Endothelial cell of hepatic sinusoid (primary cell): ENCODE data around the gene AOPEP.

Experiments used
- in situ Hi-C: cut with HindIII; loops from 2 replicates; pipeline ENCODE4 v1.10.0; 2017; ENCODE audit warnings: low sequenced_read_pairs

AOPEP gene

GRCh38 chr9:95116002-95116807 lies 389.7 kb downstream of the AOPEP start:
- in situ Hi-C loops, result no loop called here

DNA sequence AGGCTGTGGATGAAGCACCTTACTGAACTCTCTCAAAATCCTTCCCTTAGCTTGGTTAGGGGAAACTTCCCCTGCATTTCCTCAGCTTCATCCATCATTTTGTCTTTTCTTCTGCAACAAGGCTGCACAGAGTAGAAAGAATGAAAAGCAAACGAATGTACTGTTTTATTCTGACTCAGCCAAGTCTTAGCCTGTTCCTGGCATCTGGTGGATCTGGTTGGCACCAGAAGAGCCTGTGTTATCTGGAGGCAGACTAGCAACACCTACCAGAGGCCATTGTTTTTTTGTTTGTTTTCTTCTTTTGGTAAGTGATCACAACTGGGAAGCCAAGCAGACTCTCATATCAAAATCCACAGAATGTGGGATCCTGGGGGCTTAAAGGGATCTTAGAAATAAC lies 390.3 kb downstream of the AOPEP start:
- in situ Hi-C loops, result no loop called here

DNA sequence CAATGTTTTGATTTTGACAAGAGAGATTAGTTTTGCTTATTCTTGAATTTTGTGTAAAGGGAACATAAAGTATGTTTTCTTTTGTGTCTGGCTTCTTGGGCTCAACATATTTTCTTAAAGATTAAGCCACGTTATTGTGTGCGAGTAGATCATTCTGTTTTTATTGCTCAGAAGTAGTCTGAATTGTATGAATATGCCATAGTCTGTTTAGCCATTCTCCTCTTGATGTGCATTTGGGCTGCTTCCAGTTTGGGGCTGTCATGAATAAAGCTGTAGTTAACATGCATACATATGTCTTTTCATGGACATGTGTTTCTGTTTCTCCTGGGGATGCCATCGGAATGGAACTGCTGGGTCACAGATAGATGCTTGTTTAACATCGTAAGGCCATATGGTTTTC lies 392.1 kb downstream of the AOPEP start:
- in situ Hi-C loops, result no loop called here

DNA sequence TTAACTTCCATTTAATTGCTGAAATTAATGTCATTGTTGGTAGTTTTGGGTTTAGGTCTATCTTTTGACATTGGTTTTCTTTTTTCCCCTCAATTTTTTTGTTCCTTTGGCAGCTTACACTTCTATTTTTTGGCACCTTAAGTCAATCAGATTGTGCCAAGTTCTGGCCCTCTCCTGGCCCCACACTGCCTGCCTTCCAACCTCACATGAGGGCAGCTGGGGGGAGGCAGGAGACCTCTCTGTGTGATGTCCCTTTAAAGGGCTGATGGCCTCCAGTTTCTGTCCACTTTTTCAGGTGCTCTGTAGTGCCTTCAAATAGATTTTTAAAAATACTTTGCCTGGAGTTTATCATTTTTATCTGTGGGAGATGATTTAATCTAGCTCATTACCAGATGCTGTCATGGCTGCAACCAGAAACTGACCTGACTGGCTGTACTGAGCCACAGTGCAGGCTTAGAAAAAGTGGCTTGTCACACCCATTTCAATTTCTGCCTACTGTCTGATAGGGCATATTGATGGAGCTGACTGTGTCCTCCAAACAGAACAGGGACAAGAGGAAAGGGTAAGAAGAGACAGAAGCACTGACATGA lies 394.4 kb downstream of the AOPEP start:
- in situ Hi-C loops, result no loop called here

DNA sequence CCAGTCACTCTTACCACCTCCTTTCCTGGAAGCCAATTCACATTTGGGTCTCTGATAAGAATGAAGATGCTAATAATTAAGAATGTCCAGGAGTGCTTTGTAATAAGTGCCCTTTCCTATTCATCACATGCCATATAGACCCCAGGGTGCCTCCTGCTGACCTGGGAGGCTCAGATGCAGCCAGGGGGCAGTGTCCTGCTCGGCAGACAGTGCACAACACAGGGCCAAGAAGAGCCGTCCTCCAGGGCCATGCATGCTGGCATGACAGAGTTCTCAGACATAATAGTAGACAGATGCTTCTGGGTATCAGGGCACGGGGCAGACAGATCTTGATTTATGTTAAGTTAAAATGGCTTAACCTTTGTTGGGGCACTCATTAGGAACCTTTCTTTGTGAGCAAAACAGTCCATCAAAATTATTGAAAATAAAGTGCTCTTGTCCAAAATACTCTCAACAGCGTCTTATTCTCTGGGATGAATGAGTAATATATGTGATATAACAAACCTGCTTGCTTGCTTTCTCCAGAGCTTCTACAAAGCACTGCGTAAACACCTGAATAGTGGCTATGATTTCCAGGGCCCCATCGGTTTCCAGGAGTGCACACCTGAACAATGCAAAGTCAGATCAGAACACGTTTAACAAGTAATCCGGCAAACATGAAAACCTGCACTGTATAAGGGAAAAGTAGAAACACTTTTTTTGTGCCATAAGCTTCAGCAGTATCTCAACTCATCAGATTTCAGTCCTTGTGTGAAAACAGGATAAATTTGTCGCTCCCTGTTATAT lies 398.3 kb downstream of the AOPEP start:
- in situ Hi-C loops, result loop anchor here (25.0 kb wide), 1 partner anchor 412 kb away; no protein-coding TSS in a partner anchor

DNA sequence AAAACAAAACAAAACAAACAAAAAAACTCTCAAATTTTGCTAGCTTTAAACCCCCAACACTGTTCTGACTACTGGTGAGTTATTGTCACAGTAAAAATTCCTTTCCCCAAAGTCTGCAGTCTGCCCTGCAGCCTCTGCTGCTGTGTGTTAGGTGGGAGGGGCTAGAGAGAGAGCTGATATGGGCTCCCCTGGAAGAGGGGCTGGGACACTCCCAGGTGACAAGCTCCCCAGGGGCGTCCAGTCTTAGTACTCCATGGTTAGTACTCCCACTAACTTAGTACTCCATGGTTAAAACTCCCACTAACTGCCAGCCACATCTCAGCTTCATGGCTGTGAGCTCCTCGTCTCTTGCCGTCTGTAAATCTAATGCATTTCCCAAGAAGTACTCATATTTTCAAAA lies 399.2 kb downstream of the AOPEP start:
- in situ Hi-C loops, result loop anchor here (25.0 kb wide), 1 partner anchor 413 kb away; no protein-coding TSS in a partner anchor

GRCh38 chr9:95126739-95127138 lies 400.2 kb downstream of the AOPEP start:
- in situ Hi-C loops, result loop anchor here (25.0 kb wide), 1 partner anchor 414 kb away; no protein-coding TSS in a partner anchor

DNA sequence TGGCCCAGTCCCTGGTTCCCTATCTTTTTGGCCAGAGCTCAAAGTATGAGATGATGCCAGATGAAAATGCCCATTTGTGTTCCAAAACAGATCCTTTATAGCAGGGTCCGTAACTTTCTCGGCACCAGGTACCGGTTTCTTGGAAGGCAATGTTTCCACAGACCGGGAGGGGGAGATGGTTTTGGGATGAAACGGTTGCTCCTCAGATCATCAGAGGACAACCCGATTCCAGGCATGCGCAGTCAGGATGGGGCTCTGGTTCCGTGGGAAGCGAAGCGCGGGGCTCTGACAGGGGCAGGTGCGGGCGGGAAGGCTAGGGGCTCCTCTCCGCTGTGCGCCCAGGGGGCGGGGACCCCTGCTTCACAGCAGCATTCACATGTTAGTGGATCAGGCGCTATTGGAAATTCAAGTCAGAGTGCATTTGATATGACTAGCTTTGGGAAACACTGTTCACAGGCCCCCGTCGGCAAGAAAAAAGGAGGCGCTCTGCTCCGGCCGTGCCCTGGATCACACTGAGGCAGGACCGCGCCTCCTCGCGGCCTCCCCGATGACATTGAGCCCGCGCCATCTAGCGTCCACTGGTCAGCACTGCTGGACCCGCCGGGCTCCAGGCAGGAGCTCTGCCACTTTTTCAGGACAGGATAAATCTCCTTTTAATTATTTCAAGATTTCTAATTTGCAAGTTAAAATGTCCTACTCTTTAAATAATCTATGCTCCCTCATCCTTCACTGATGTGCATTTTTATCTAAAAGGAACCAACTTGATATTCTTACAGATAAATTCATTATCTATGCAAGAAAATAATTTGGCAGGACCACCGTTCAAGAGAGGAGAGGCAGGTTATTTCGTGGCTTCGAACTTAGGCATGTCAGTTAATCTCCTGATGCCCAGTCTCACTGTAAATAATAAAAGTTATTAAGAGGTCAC lies 401.0 kb downstream of the AOPEP start:
- in situ Hi-C loops, result loop anchor here (25.0 kb wide), 1 partner anchor 415 kb away; no protein-coding TSS in a partner anchor

GRCh38 chr9:95128177-95128524 lies 401.7 kb downstream of the AOPEP start:
- in situ Hi-C loops, result loop anchor here (25.0 kb wide), 1 partner anchor 416 kb away; no protein-coding TSS in a partner anchor

GRCh38 chr9:95129476-95130291 lies 403.2 kb downstream of the AOPEP start:
- in situ Hi-C loops, result loop anchor here (25.0 kb wide), 1 partner anchor 417 kb away; no protein-coding TSS in a partner anchor

DNA sequence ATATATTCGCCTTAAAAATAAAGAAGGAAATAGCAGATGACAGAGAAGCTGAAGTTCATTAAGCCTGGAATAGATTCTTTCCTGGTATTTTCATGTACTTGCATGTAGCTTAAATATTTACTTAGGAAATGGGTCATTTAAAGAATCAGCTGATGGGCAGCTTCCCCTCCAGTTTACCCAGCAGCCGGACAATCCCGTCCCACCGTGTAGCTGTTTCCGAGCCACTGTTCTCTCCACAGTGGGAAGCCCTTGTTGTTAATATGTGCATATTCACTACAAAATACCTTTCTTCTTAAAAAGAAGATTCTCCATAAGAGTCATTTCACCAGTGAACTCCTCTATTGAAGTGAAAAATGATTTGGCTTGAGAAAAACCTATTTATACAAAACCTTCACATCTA lies 404.0 kb downstream of the AOPEP start:
- in situ Hi-C loops, result loop anchor here (25.0 kb wide), 1 partner anchor 418 kb away; no protein-coding TSS in a partner anchor

GRCh38 chr9:95131023-95131943 lies 404.8 kb downstream of the AOPEP start:
- in situ Hi-C loops, result loop anchor here (25.0 kb wide), 1 partner anchor 419 kb away; no protein-coding TSS in a partner anchor

DNA sequence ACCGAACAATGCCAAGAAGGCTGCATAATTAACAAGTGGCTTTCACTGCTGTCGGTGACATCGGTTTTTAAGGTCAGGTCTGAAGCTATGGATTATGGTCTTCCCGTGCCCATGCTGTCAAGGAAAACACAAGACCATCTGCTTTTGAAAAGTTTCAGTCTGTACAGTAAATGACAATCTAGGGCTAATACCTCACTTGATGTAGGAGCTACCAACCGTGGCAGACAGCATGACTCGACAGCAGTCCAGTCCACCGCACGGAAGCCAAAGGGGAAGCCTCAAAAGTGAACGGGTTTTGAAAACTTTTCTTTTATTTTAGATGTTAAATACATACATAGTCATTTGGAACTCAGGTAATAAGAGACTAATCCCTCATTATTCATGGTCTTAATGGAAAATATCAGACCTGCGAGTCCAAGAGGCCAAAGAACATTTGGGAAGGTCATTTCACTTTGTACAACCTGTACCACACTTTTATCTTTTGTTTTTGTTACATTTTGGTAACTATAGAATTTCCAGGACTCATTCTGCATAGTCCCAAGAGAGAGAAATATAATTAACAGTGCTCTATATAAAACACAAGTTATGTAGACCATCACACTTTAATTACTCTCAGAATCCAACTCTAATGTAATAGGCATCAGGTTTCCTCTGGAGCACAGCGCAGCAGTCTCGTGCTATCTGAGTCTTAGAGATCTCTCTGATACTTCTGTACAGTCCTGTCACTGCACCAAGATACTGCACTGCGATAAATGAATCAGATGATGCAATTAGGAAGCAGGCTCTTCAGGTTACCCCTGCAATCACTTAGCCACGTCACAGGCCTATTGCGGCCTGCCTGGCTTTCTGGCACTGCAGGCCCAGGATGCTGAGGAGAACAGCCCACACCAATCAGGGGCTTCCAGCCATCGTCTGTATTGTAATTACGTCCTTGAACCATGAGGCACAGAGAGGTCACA lies 406.1 kb downstream of the AOPEP start:
- in situ Hi-C loops, result loop anchor here (25.0 kb wide), 1 partner anchor 420 kb away; no protein-coding TSS in a partner anchor

- in situ Hi-C loops, result loop anchor here (25.0 kb wide), 1 partner anchor 421 kb away; no protein-coding TSS in a partner anchor
Measured at GRCh38 chr9:95133325-95133705, 406.8 kb downstream of the AOPEP start.

GRCh38 chr9:95134457-95134881 lies 408.0 kb downstream of the AOPEP start:
- in situ Hi-C loops, result loop anchor here (25.0 kb wide), 1 partner anchor 422 kb away; no protein-coding TSS in a partner anchor

- in situ Hi-C loops, result loop anchor here (25.0 kb wide), 1 partner anchor 423 kb away; no protein-coding TSS in a partner anchor
Measured at GRCh38 chr9:95135756-95136155, 409.3 kb downstream of the AOPEP start.
